HCT116 (cell line): ENCODE results near the gene BOD1. TPM values are rescaled to one million over a fixed set of nuclear protein-coding genes. Genes with fewer than 3 reads are reported as not detected.

Source experiments
- ATAC-seq: fragments of 200-7000 bp; cut with Tn5 transposase; 2 replicates; pipeline ENCODE4 v1.9.1; 2020; ENCODE audit warnings: mild to moderate bottlenecking, moderate library complexity
- BruUV-seq: library from RNA; stranded (reverse); fragments of 400-500 nt; replicated peaks from 2 replicates; lab custom pipeline; 2021; lab: Mats Ljungman, UMichigan
- CTCF ChIA-PET: fragments of 300-600 bp; sonication (Branson Sonifier 250); formaldehyde crosslinking; loops from one replicate; lab custom pipeline; 2021; ENCODE audit warnings: antibody characterized with exemption; lab: Charles Lee
- POLR2A ChIA-PET: fragments of 300-600, 350-600 bp; sonication (Branson Sonifier 250); formaldehyde crosslinking; loops from one replicate; lab custom pipeline; 2021; ENCODE audit warnings: antibody characterized with exemption; lab: Charles Lee
- RAD21 ChIA-PET, 2 experiments: fragments of 300-600 bp; sonication (Branson Sonifier 250); formaldehyde crosslinking; loops; one replicate each; lab custom pipeline; 2023; ENCODE audit warnings: low total read pairs in 2 of 2; ENCODE audit not compliant: uncharacterized antibody in 2 of 2, unreplicated experiment in 2 of 2, low non-redundant PET in 1 of 2; lab: Charles Lee
- DNase-seq: peaks from one replicate; pipeline ENCODE4 v3.0.0-alpha.2; 2010; ENCODE audit warnings: low read depth, low spot score
- H2AFZ ChIP-seq: fragments of 200-600 bp; shearing (Covaris generic), sonication (generic); 2 replicates; pipeline ENCODE4 v1.6.1; 2017; ENCODE audit warnings: low read depth, mixed run types, mixed read lengths, antibody characterized with exemption, low read length; ENCODE audit not compliant: poor library complexity, severe bottlenecking
- H3K27ac ChIP-seq: 2 replicates; pipeline ENCODE4 v1.5.1; 2012; ENCODE audit warnings: low read depth, low read length
- H3K27me3 ChIP-seq: fragments of 200-600 bp; sonication (generic); 2 replicates; pipeline ENCODE4 v1.6.1; 2016; ENCODE audit warnings: mixed run types, low read length, mixed read lengths; ENCODE audit not compliant: insufficient read depth
- H3K36me3 ChIP-seq, 2 experiments: fragments of 200-500 bp in 1 of 2; fragments of 200-600 bp in 1 of 2; sonication (Bioruptor generic) in 1 of 2; sonication (generic) in 1 of 2; 2 replicates each; pipeline versions ENCODE4 v1.5.1 to v1.6.1; 2014 to 2016; ENCODE audit warnings: low read length in 2 of 2, inconsistent platforms in 1 of 2, mixed read lengths in 1 of 2, mixed run types in 1 of 2; ENCODE audit not compliant: insufficient read depth in 2 of 2, control insufficient read depth in 1 of 2
- H3K4me1 ChIP-seq, 2 experiments: fragments of 200-600 bp in 1 of 2; sonication (generic) in 1 of 2; 2 replicates each; pipeline versions ENCODE4 v1.5.1 to v1.6.1; 2012 to 2017; ENCODE audit warnings: low read length in 2 of 2, inconsistent platforms in 1 of 2, mild to moderate bottlenecking in 1 of 2, mixed read lengths in 1 of 2, mixed run types in 1 of 2, moderate library complexity in 1 of 2; ENCODE audit not compliant: insufficient read depth in 2 of 2, control insufficient read depth in 1 of 2
- H3K4me2 ChIP-seq: fragments of 200-600 bp; sonication (generic); 2 replicates; pipeline ENCODE4 v1.6.1; 2017; ENCODE audit warnings: mixed run types, low read length, mixed read lengths
- H3K4me3 ChIP-seq, 2 experiments: fragments of 200-600 bp in 1 of 2; sonication (generic) in 1 of 2; replicated peaks in 1 of 2; 2 replicates each; pipeline ENCODE4 v1.5.1; 2011 to 2016; ENCODE audit warnings: low read length in 2 of 2, control low read depth in 1 of 2, low read depth in 1 of 2, mild to moderate bottlenecking in 1 of 2, mixed read lengths in 1 of 2, mixed run types in 1 of 2
- H3K79me2 ChIP-seq: fragments of 200-600 bp; sonication (generic); 2 replicates; pipeline ENCODE4 v1.6.1; 2017; ENCODE audit warnings: mild to moderate bottlenecking, mixed run types, low read length, moderate library complexity, mixed read lengths; ENCODE audit not compliant: insufficient read depth
- H3K9ac ChIP-seq: fragments of 200-600 bp; sonication (generic); 2 replicates; pipeline ENCODE4 v1.6.1; 2016; ENCODE audit warnings: low read length, mixed read lengths
- H3K9me2 ChIP-seq: fragments of 200-600 bp; sonication (generic), shearing (Covaris generic); 2 replicates; pipeline ENCODE4 v1.6.1; 2017; ENCODE audit warnings: mixed run types, mild to moderate bottlenecking, moderate library complexity; ENCODE audit not compliant: insufficient read depth
- H3K9me3 ChIP-seq, 2 experiments: fragments of 200-500 bp in 1 of 2; fragments of 200-600 bp in 1 of 2; sonication (Bioruptor generic) in 1 of 2; sonication (generic) in 1 of 2; 2 replicates each; pipeline ENCODE4 v1.6.1; 2014 to 2017; ENCODE audit warnings: low read length in 2 of 2, mixed read lengths in 2 of 2, inconsistent platforms in 1 of 2, low read depth in 1 of 2, mild to moderate bottlenecking in 1 of 2, mixed run types in 1 of 2, moderate library complexity in 1 of 2; ENCODE audit not compliant: control insufficient read depth in 1 of 2, insufficient read depth in 1 of 2
- H4K20me1 ChIP-seq: fragments of 200-600 bp; sonication (generic), shearing (Covaris generic); 2 replicates; pipeline ENCODE4 v1.6.1; 2017; ENCODE audit warnings: mixed run types, mild to moderate bottlenecking, moderate library complexity; ENCODE audit not compliant: insufficient read depth
- SP1 ChIP-seq: IDR thresholded peaks from 2 replicates; pipeline ENCODE4 v1.6.1; 2012; ENCODE audit warnings: low read depth
- ZBTB33 ChIP-seq: IDR thresholded peaks from 2 replicates; pipeline ENCODE4 v1.6.1; 2011; ENCODE audit warnings: mild to moderate bottlenecking, low read length, moderate library complexity; ENCODE audit not compliant: insufficient replicate concordance; ENCODE audit errors: extremely low read depth
- intact Hi-C: fragments of 100-400 bp; cut with micrococcal nuclease; formaldehyde crosslinking; loops from 2 replicates; pipeline ENCODE4 v1.10.0; 2022
- total RNA-seq: library from RNA; stranded (reverse); gene quantifications from one replicate; pipeline ENCODE4 v1.2.1, GENCODE V29; 2021; ENCODE audit not compliant: unreplicated experiment

Gene BOD1
- total RNA-seq, 1 experiment from 2014 or later, result 60.2 TPM

- no peak for TF ChIP-seq ZBTB33
- TF ChIP-seq SP1, result no peak
- TF ChIP-seq, all 23 proteins: peak for 0
These were observed 18.1 kb upstream of the BOD1 start (continued) for GRCh38 chr5:173634465-173634983.

- H3K9ac ChIP-seq, result no peak overlapping the region
- H3K27me3 ChIP-seq, result no peaks in the 10 kb centered on the region
- TF ChIP-seq ZBTB33, result no peak
- TF ChIP-seq, all 23 proteins: peak for 0
- ChIA-PET POLR2A (no interaction called here), RAD21 (no interaction called here), CTCF (interaction anchor here (0.8 kb wide), 1 partner anchor 340 kb away, joined by 3 read pairs; no protein-coding TSS in a partner anchor)
- Histone ChIP-seq H2AFZ (no peak overlapping the region), H3K9me3 (no peaks in the 10 kb centered on the region), H3K4me1 (no peaks in the 10 kb centered on the region), H3K4me2 (no peak overlapping the region), H3K79me2 (no peaks in the 10 kb centered on the region), H3K36me3 (no peaks in the 10 kb centered on the region), H3K4me3 (no peak overlapping the region), H3K27ac (no peak overlapping the region), H4K20me1 (no peaks in the 10 kb centered on the region), H3K9me2 (no peaks in the 10 kb centered on the region)
- intact Hi-C loops, result loop anchor here (5.0 kb wide), 1 partner anchor 294 kb away; no protein-coding TSS in a partner anchor
- DNase-seq (no peak), ATAC-seq (no peak)
- no TSS peak for BruUV-seq
These were observed 16.9 kb upstream of the BOD1 start for GRCh38 chr5:173633304-173633703.
